IMR-90 (cell line): ENCODE measurements around the gene TBXAS1. TPM values are rescaled to one million over a fixed set of nuclear protein-coding genes. Genes with fewer than 3 reads are reported as not detected.

ENCODE experiments used
- ATAC-seq: fragments of 200-7000 bp; cut with Tn5 transposase; 2 replicates; pipeline ENCODE4 v1.9.1; 2020; ENCODE audit warnings: low read depth, mild to moderate bottlenecking, moderate library complexity
- BruUV-seq: library from RNA; stranded (reverse); fragments of 400-500 nt; replicated peaks from 2 replicates; lab custom pipeline; 2021; lab: Mats Ljungman, UMichigan
- CTCF ChIA-PET: fragments of 300-600 bp; formaldehyde crosslinking; extraction: SDS; loops from one replicate; lab custom pipeline; 2021; ENCODE audit warnings: antibody characterized with exemption; lab: Yijun Ruan, JAX
- POLR2A ChIA-PET: fragments of 300-600 bp; sonication (Branson Sonifier 250); formaldehyde crosslinking; loops from one replicate; lab custom pipeline; 2022; ENCODE audit warnings: antibody characterized with exemption; ENCODE audit not compliant: unreplicated experiment; lab: Charles Lee
- DNase-seq: peaks from one replicate; pipeline ENCODE4 v3.0.0; 2013
- H2AFZ ChIP-seq: replicated peaks from 2 replicates; pipeline ENCODE3; 2013; ENCODE audit warnings: low read length, mild to moderate bottlenecking; ENCODE audit not compliant: poor library complexity
- H2AK5ac ChIP-seq: 2 replicates; pipeline ENCODE4 v1.6.1; 2013; ENCODE audit warnings: low read depth, low read length, inconsistent platforms
- H2AK9ac ChIP-seq: replicated peaks from 2 replicates; pipeline ENCODE3; 2013; ENCODE audit warnings: mild to moderate bottlenecking, low read depth, low read length, moderate library complexity; ENCODE audit not compliant: poor library complexity
- H2BK120ac ChIP-seq: 2 replicates; pipeline ENCODE4 v1.6.1; 2013; ENCODE audit warnings: low read depth, low read length, inconsistent platforms
- H2BK15ac ChIP-seq: 3 replicates; pipeline ENCODE4 v1.6.1; 2013; ENCODE audit warnings: low read depth, low read length, inconsistent platforms
- H2BK20ac ChIP-seq: 2 replicates; pipeline ENCODE4 v1.6.1; 2013; ENCODE audit warnings: low read depth, mild to moderate bottlenecking, inconsistent platforms, low read length, moderate library complexity
- H2BK5ac ChIP-seq: 2 replicates; pipeline ENCODE4 v1.6.1; 2013; ENCODE audit warnings: mild to moderate bottlenecking, low read depth, low read length, inconsistent platforms; ENCODE audit not compliant: poor library complexity, severe bottlenecking
- H3K14ac ChIP-seq: replicated peaks from 2 replicates; pipeline ENCODE4 v1.6.1; 2013; ENCODE audit warnings: low read depth, low read length, inconsistent platforms
- H3K18ac ChIP-seq: 2 replicates; pipeline ENCODE4 v1.6.1; 2013; ENCODE audit warnings: low read depth, low read length, control low read depth
- H3K23ac ChIP-seq: 2 replicates; pipeline ENCODE4 v1.6.1; 2013; ENCODE audit warnings: low read depth, low read length, inconsistent platforms
- H3K27ac ChIP-seq: 2 replicates; pipeline ENCODE4 v1.5.1; 2013; ENCODE audit warnings: mild to moderate bottlenecking, control low read depth, low read length; ENCODE audit not compliant: insufficient read depth
- H3K27me3 ChIP-seq: 2 replicates; pipeline ENCODE4 v1.6.1; 2013; ENCODE audit warnings: low read length; ENCODE audit not compliant: control insufficient read depth, insufficient read depth
- H3K36me3 ChIP-seq: 2 replicates; pipeline ENCODE4 v1.6.1; 2013; ENCODE audit warnings: low read length, mixed read lengths; ENCODE audit not compliant: control insufficient read depth, insufficient read depth
- H3K4ac ChIP-seq: 2 replicates; pipeline ENCODE4 v1.6.1; 2013; ENCODE audit warnings: low read depth, low read length, inconsistent platforms
- H3K4me1 ChIP-seq: 2 replicates; pipeline ENCODE4 v1.6.1; 2013; ENCODE audit warnings: low read length, mixed read lengths; ENCODE audit not compliant: control insufficient read depth, insufficient read depth
- H3K4me2 ChIP-seq: 2 replicates; pipeline ENCODE4 v1.6.1; 2013; ENCODE audit warnings: low read depth, mild to moderate bottlenecking, control low read depth, low read length, moderate library complexity
- H3K4me3 ChIP-seq: 2 replicates; pipeline ENCODE4 v1.5.1; 2013; ENCODE audit warnings: low read depth, mild to moderate bottlenecking, control low read depth, low read length, moderate library complexity; ENCODE audit not compliant: insufficient read depth
- H3K56ac ChIP-seq: 2 replicates; pipeline ENCODE4 v1.6.1; 2013; ENCODE audit warnings: low read length, inconsistent platforms; ENCODE audit not compliant: insufficient read depth; ENCODE audit errors: extremely low read depth
- H3K79me1 ChIP-seq, 2 experiments: 2 replicates each; pipeline ENCODE4 v1.6.1; 2013; ENCODE audit warnings: low read length in 2 of 2, inconsistent platforms in 1 of 2, low read depth in 1 of 2
- H3K9ac ChIP-seq: 2 replicates; pipeline ENCODE4 v1.6.1; 2013; ENCODE audit warnings: low read depth, low read length, control low read depth
- H3K9me1 ChIP-seq: 2 replicates; pipeline ENCODE4 v1.6.1; 2013; ENCODE audit warnings: low read length, inconsistent platforms; ENCODE audit not compliant: insufficient read depth
- H3K9me3 ChIP-seq: 2 replicates; pipeline ENCODE4 v1.6.1; 2013; ENCODE audit warnings: low read length; ENCODE audit not compliant: control insufficient read depth, insufficient read depth
- H4K20me1 ChIP-seq: 2 replicates; pipeline ENCODE4 v1.6.1; 2013; ENCODE audit warnings: low read length, inconsistent platforms; ENCODE audit not compliant: insufficient read depth
- H4K5ac ChIP-seq: 2 replicates; pipeline ENCODE4 v1.6.1; 2013; ENCODE audit warnings: mild to moderate bottlenecking, low read depth, low read length, control low read depth
- H4K8ac ChIP-seq, 2 experiments: 2 replicates each; pipeline ENCODE4 v1.6.1; 2013; ENCODE audit warnings: low read depth in 2 of 2, low read length in 2 of 2, control low read depth in 1 of 2, inconsistent platforms in 1 of 2
- H4K91ac ChIP-seq: 2 replicates; pipeline ENCODE4 v1.6.1; 2013; ENCODE audit warnings: low read depth, low read length, inconsistent platforms; ENCODE audit not compliant: insufficient read depth
- CEBPB ChIP-seq: IDR thresholded peaks from 2 replicates; pipeline ENCODE4 v1.6.1; 2012; ENCODE audit warnings: low read depth, low read length, improper control_type of control experiment
- CHD1 ChIP-seq: IDR thresholded peaks from 2 replicates; pipeline ENCODE4 v1.6.1; 2012; ENCODE audit warnings: low read depth, low read length, improper control_type of control experiment
- CTCF ChIP-seq: conservative IDR thresholded peaks from 2 replicates; pipeline ENCODE4 v1.5.1; 2012; ENCODE audit warnings: mild to moderate bottlenecking, low read depth, low read length, improper control_type of control experiment
- ELK1 ChIP-seq: fragments of 150-350 bp; IDR thresholded peaks from 2 replicates; pipeline ENCODE4 v1.6.1; 2016; ENCODE audit warnings: low read depth, mild to moderate bottlenecking, low read length, moderate library complexity, borderline replicate concordance
- FOS ChIP-seq: fragments of 150-350 bp; IDR thresholded peaks from 2 replicates; pipeline ENCODE4 v1.6.1; 2016; ENCODE audit warnings: low read depth, low read length
- MAFK ChIP-seq: IDR thresholded peaks from 2 replicates; pipeline ENCODE4 v1.6.1; 2012; ENCODE audit warnings: low read depth, low read length, improper control_type of control experiment
- POLR2A ChIP-seq: IDR thresholded peaks from 2 replicates; pipeline ENCODE4 v1.6.1; 2012; ENCODE audit warnings: mild to moderate bottlenecking, low read depth, low read length
- RFX5 ChIP-seq: IDR thresholded peaks from 2 replicates; pipeline ENCODE4 v1.8.0; 2012; ENCODE audit warnings: low read depth, mild to moderate bottlenecking, low read length, moderate library complexity
- WGBS, 2 experiments: methylation state at CpG; one replicate each; pipeline versions ENCODE4 v1.1.5 to v1.1.7; 2013; ENCODE audit warnings: missing lambda C conversion rate in 2 of 2; ENCODE audit not compliant: insufficient read length in 1 of 2; ENCODE audit errors: extremely low coverage in 2 of 2; 5-methylcytosine and 5-hydroxymethylcytosine counted together
- dilution Hi-C: fragments of 300-500 bp; cut with HindIII; formaldehyde crosslinking; loops from one replicate; pipeline ENCODE4 v1.14.3; 2018; ENCODE audit warnings: low sequenced_read_pairs; ENCODE audit not compliant: unreplicated experiment
- in situ Hi-C: fragments of 300-500 bp; cut with MboI; formaldehyde crosslinking; loops from 3 replicates; pipeline ENCODE4 v1.14.3; 2019; ENCODE audit warnings: low sequenced_read_pairs, inconsistent platforms, mixed read lengths
- intact Hi-C: fragments of 100-400 bp; cut with micrococcal nuclease; formaldehyde crosslinking; loops from 2 replicates; pipeline ENCODE4 v1.10.0; 2022
- polyA plus RNA-seq, 3 experiments: library from polyadenylated mRNA; depleted of rRNA; stranded (reverse); fragments of >200 nt; gene quantifications; 2 replicates each; pipeline ENCODE4 v1.2.3, GENCODE V29; 2012; ENCODE audit warnings: low replicate concordance in 1 of 3
- total RNA-seq: library from RNA; depleted of rRNA; stranded (reverse); fragments of >200 nt; gene quantifications from 2 replicates; pipeline ENCODE4 v1.2.3, GENCODE V29; 2012

Gene TBXAS1
- total and polyA plus RNA-seq, 2 of the 4 experiments (the other 2 are of a cell fraction): 5.9 to 10.8 TPM

GRCh38 chr7:139848274-139848673 lies 19.2 kb downstream of the TBXAS1 start:
- Histone ChIP-seq H2AK5ac (no peak overlapping the region), H3K56ac (no peak overlapping the region), H3K4me1 (peaks cover 3% of the 10 kb centered on the region; the same call in 1 of the 2 replicates), H3K23ac (no peak overlapping the region), H2BK20ac (no peak overlapping the region), H2BK5ac (no peak overlapping the region), H2AFZ (no peak overlapping the region), H3K9me1 (peaks cover 9% of the 10 kb centered on the region; the same call in 1 of the 2 replicates), H4K5ac (no peak overlapping the region), H3K79me1 (no peaks in the 10 kb centered on the region), H2BK120ac (no peak overlapping the region), H3K14ac (no peak overlapping the region), H4K20me1 (no peaks in the 10 kb centered on the region), H3K4me3 (no peak overlapping the region), H3K4ac (no peak overlapping the region), H4K91ac (no peak overlapping the region), H3K9me3 (peaks cover 5% of the 10 kb centered on the region; the same call in 1 of the 2 replicates), H3K27ac (no peak overlapping the region), H3K9ac (no peak overlapping the region), H3K4me2 (no peak overlapping the region), H2AK9ac (no peak overlapping the region), H2BK15ac (no peak overlapping the region), H3K27me3 (no peaks in the 10 kb centered on the region), H4K8ac (no peak overlapping the region), H3K18ac (no peak overlapping the region), H3K36me3 (no peaks in the 10 kb centered on the region)
- CTCF ChIA-PET: no interaction called here
- TF ChIP-seq RFX5 (no peak), FOS (no peak), ELK1 (no peak), MAFK (no peak), CHD1 (no peak), POLR2A (no peak), CEBPB (no peak), CTCF (no peak)
- DNase-seq: no peak
- no peak for ATAC-seq
- dilution Hi-C loops (no loop called here), intact Hi-C loops (no loop called here), in situ Hi-C loops (no loop called here)
- POLR2A ChIA-PET: no interaction called here
- no TSS peak for BruUV-seq
- WGBS, 2 experiments: no CpG with 5 or more reads among the region's 2 CpGs
